Keratinocyte (primary cell): ENCODE measurements around the gene AKR1C1. TPM values are rescaled to one million over a fixed set of nuclear protein-coding genes. Genes with fewer than 3 reads are reported as not detected.

Experiments used
- DNase-seq: peaks from one replicate; pipeline ENCODE4 v3.0.0-alpha.2; 2011; ENCODE audit warnings: low read depth, missing footprints, low spot score
- FAIRE-seq: peaks from 2 replicates; lab custom pipeline; 2011; peaks lifted over from hg19 to GRCh38; lab: Jason Lieb, UNC
- H2AFZ ChIP-seq: 2 replicates; pipeline ENCODE4 v1.6.0; 2012; ENCODE audit warnings: low read length, control low read depth, inconsistent platforms; ENCODE audit not compliant: control insufficient read depth
- H3K27ac ChIP-seq: 2 replicates; pipeline ENCODE4 v1.5.1; 2011; ENCODE audit warnings: low read length; ENCODE audit not compliant: control insufficient read depth, insufficient read depth
- H3K27me3 ChIP-seq: 3 replicates; pipeline ENCODE4 v1.6.0; 2011; ENCODE audit warnings: low read length; ENCODE audit not compliant: control insufficient read depth, insufficient read depth; ENCODE audit errors: extremely low read depth
- H3K36me3 ChIP-seq, 2 experiments: 2 replicates in 1 of 2; 3 replicates in 1 of 2; pipeline ENCODE4 v1.5.1; 2011; ENCODE audit warnings: low read length in 2 of 2, mild to moderate bottlenecking in 1 of 2; ENCODE audit not compliant: control insufficient read depth in 2 of 2, insufficient read depth in 2 of 2; ENCODE audit errors: extremely low read depth in 1 of 2
- H3K4me1 ChIP-seq: 3 replicates; pipeline ENCODE4 v1.5.1; 2011; ENCODE audit warnings: low read length; ENCODE audit not compliant: control insufficient read depth, insufficient read depth; ENCODE audit errors: extremely low read depth
- H3K4me2 ChIP-seq: 3 replicates; pipeline ENCODE4 v1.6.0; 2011; ENCODE audit warnings: low read depth, low read length; ENCODE audit not compliant: control insufficient read depth, insufficient read depth; ENCODE audit errors: extremely low read depth
- H3K4me3 ChIP-seq, 3 experiments: fragments of 200-600 bp in 1 of 3; sonication (generic) in 1 of 3; 2 replicates in 2 of 3; 3 replicates in 1 of 3; pipeline ENCODE4 v1.5.1; 2011 to 2016; ENCODE audit warnings: low read length in 3 of 3, mild to moderate bottlenecking in 3 of 3, control low read depth in 2 of 3, inconsistent platforms in 1 of 3, low read depth in 1 of 3, mixed read lengths in 1 of 3, mixed run types in 1 of 3, moderate library complexity in 1 of 3; ENCODE audit not compliant: control insufficient read depth in 2 of 3, insufficient read depth in 2 of 3; ENCODE audit errors: extremely low read depth in 1 of 3
- H3K79me2 ChIP-seq: 2 replicates; pipeline ENCODE4 v1.6.0; 2012; ENCODE audit warnings: low read length; ENCODE audit not compliant: control insufficient read depth, insufficient read depth
- H3K9ac ChIP-seq: 3 replicates; pipeline ENCODE4 v1.6.0; 2011; ENCODE audit warnings: low read length; ENCODE audit not compliant: control insufficient read depth, insufficient read depth; ENCODE audit errors: extremely low read depth
- H3K9me1 ChIP-seq: 3 replicates; pipeline ENCODE4 v1.6.0; 2011; ENCODE audit warnings: low read length; ENCODE audit not compliant: control insufficient read depth, insufficient read depth; ENCODE audit errors: extremely low read depth
- H3K9me3 ChIP-seq: 2 replicates; pipeline ENCODE4 v1.5.1; 2012; ENCODE audit warnings: low read depth, low read length; ENCODE audit not compliant: control insufficient read depth
- H4K20me1 ChIP-seq: 3 replicates; pipeline ENCODE4 v1.6.0; 2011; ENCODE audit warnings: low read length; ENCODE audit not compliant: control insufficient read depth, insufficient read depth; ENCODE audit errors: extremely low read depth
- CTCF ChIP-seq, 3 experiments: IDR thresholded peaks in 1 of 3; conservative IDR thresholded peaks in 1 of 3; optimal IDR thresholded peaks in 1 of 3; 2 replicates in 2 of 3; 3 replicates in 1 of 3; pipeline versions ENCODE3 to v1.5.1; 2011; ENCODE audit warnings: low read length in 3 of 3, mild to moderate bottlenecking in 3 of 3, moderate library complexity in 2 of 3, control low read depth in 1 of 3, inconsistent platforms in 1 of 3; ENCODE audit not compliant: insufficient read depth in 2 of 3; ENCODE audit errors: extremely low read depth in 1 of 3
- EZH2 ChIP-seq: IDR thresholded peaks from one replicate; pipeline ENCODE4 v1.6.1; 2012; ENCODE audit warnings: inconsistent platforms, mild to moderate bottlenecking, low read length, moderate library complexity
- dilution Hi-C: fragments of 300-500 bp; cut with MboI; formaldehyde crosslinking; loops from one replicate; pipeline ENCODE4 v1.7.0; 2020; ENCODE audit warnings: low sequenced_read_pairs; ENCODE audit not compliant: extremely low pct_ligation_motif_present
- polyA plus RNA-seq, 5 experiments: library from polyadenylated mRNA; depleted of rRNA in 3 of 5; stranded (reverse) in 3 of 5; stranded (forward) in 1 of 5; unstranded in 1 of 5; fragments of >200 nt; gene quantifications; 1 replicate in 1 of 5; 2 replicates in 3 of 5; 3 replicates in 1 of 5; pipeline versions ENCODE4 v1.2.1 to v1.2.3, GENCODE V29; 2011 to 2012; ENCODE audit warnings: missing spikeins in 2 of 5, low read depth in 1 of 5, low replicate concordance in 1 of 5

AKR1C1 gene
- polyA plus RNA-seq, 1 donor (not counting 4 experiments of a cell fraction or from before 2014, with no cell fraction given) = 28.1 TPM

GRCh38 chr10:5014936-5015335 is 51.7 kb downstream of the AKR1C1 start:
- FAIRE-seq (no peak), DNase-seq (no peak)
- H3K36me3 ChIP-seq = no peaks in the 10 kb centered on the region
- H3K9me1 ChIP-seq = no peaks in the 10 kb centered on the region
- dilution Hi-C loops = no loop called here
- no peak overlapping the region for H2AFZ ChIP-seq
- H3K4me2 ChIP-seq = no peak overlapping the region
- no peak overlapping the region for H3K4me3 ChIP-seq
- H3K79me2 ChIP-seq = no peaks in the 10 kb centered on the region
- TF ChIP-seq CTCF (optimal IDR thresholded peaks at IDR 0.05 in 1 of 3, IDR thresholded peaks at IDR 0.05 in 1 of 3, conservative IDR thresholded peaks at IDR 0.05 in 1 of 3; ENCODE audit: extremely low read depth in 1 of 3, insufficient read depth in 2 of 3, low read length in 3 of 3) = peak; percentile 16 to 30 (median 21)
- TF ChIP-seq EZH2 = no peak
- H3K27me3 ChIP-seq = no peaks in the 10 kb centered on the region
- H3K4me1 ChIP-seq = peaks cover 3% of the 10 kb centered on the region
- no peak overlapping the region for H3K27ac ChIP-seq
- H3K9me3 ChIP-seq = no peaks in the 10 kb centered on the region
- H3K9ac ChIP-seq = no peak overlapping the region
- no peaks in the 10 kb centered on the region for H4K20me1 ChIP-seq

- H3K27me3 ChIP-seq = no peaks in the 10 kb centered on the region
- no peak overlapping the region for H3K27ac ChIP-seq
- DNase-seq = no peak
- dilution Hi-C loops = no loop called here
- no peak overlapping the region for H3K4me3 ChIP-seq
- no peak for FAIRE-seq
- H3K9ac ChIP-seq = no peak overlapping the region
- H2AFZ ChIP-seq = no peak overlapping the region
- H3K4me1 ChIP-seq = peaks cover 19% of the 10 kb centered on the region
- no peaks in the 10 kb centered on the region for H3K36me3 ChIP-seq
- no peaks in the 10 kb centered on the region for H3K9me1 ChIP-seq
- no peaks in the 10 kb centered on the region for H3K9me3 ChIP-seq
- H4K20me1 ChIP-seq = no peaks in the 10 kb centered on the region
- no peak overlapping the region for H3K4me2 ChIP-seq
- H3K79me2 ChIP-seq = no peaks in the 10 kb centered on the region
- TF ChIP-seq CTCF (optimal IDR thresholded peaks at IDR 0.05 in 1 of 3, IDR thresholded peaks at IDR 0.05 in 1 of 3, conservative IDR thresholded peaks at IDR 0.05 in 1 of 3; ENCODE audit: extremely low read depth in 1 of 3, insufficient read depth in 2 of 3, low read length in 3 of 3) = no peak
- TF ChIP-seq EZH2 = no peak
Observed at GRCh38 chr10:5018134-5018533, 54.9 kb downstream of the AKR1C1 start.
